Measurements from ENCODE around the gene SUN1. TPM values are rescaled to one million over a fixed set of nuclear protein-coding genes. Genes with fewer than 3 reads are reported as not detected.

Gene SUN1
- total and polyA plus RNA-seq, 7 experiments from 2014 or later, result 39.4 to 254 (median 97.2) TPM

DNA sequence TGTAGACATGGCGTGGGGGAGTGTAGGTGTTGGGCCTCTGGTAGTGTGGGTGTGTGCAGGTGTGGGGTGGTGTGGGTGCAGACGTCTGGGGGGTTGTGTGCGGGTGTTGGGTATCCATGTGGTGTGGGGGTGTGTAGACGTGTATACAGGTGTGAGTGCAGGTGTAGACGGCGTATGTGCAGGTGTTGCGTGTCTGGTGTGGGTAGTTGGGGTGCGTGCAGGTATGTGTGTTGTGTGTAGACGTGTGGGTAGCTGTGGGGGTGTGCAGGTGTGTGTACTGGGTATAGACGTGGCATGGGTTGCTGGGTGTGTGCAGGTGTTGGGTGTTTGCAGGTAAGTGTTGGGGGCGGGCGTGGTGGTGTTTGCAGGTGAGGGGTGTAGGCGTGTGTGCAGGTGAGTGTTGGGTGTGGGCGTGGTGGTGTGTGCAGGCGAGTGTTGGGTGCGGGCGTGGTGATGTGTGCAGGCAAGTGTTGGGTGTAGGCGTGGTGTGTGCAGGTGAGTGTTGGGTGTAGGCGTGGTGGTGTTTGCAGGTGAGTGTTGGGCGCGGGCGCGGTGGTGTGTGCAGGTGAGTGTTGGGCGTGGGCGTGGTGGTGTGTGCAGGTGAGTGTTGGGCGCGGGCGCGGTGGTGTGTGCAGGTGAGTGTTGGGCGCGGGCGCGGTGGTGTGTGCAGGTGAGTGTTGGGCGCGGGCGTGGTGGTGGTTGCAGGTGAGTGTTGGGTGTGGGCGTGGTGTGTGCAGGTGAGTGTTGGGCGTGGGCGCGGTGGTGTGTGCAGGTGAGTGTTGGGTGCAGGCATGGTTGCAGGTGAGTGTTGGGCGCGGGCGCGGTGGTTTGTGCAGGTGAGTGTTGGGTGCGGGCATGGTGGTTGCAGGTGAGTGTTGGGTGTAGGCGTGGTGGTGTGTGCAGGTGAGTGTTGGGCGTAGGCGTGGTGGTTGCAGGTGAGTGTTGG is 60.6 kb downstream of the SUN1 start:
- DNase-seq (no peak), ATAC-seq (peak; percentile 2)
- Mint-ChIP-seq H3K36me3 (peaks cover 5 to 48% (median 22%) of the 10 kb centered on the region in 5 donors), H3K9me3 (peaks cover 0 to 1% (median 0%) of the 10 kb centered on the region in 11 donors), H3K27ac (peak overlapping the region in 3 of 9 donors; percentile 1 to 33 (median 6)), H3K4me3 (no peak overlapping the region), H3K27me3 (no peaks in the 10 kb centered on the region), H3K4me1 (peaks cover 0 to 12% (median under 1%) of the 10 kb centered on the region in 7 donors)
- POLR2A ChIA-PET, result no interaction called here
- Histone ChIP-seq H3K36me3 (ENCODE audit: control insufficient read depth in 2 of 3, insufficient read depth in 3 of 3, low read length in 3 of 3) (peaks cover 0 to 90% (median 16%) of the 10 kb centered on the region in 3 experiments), H3K4me3 (ENCODE audit: low read length) (no peak overlapping the region), H3K9me3 (ENCODE audit: control insufficient read depth in 2 of 3, low read length in 3 of 3) (no peaks in the 10 kb centered on the region), H3K4me1 (ENCODE audit: control insufficient read depth in 2 of 2, insufficient read depth in 2 of 2, low read length in 2 of 2) (no peaks in the 10 kb centered on the region), H3K27me3 (ENCODE audit: control insufficient read depth in 2 of 2, insufficient read depth in 2 of 2, low read length in 2 of 2) (no peaks in the 10 kb centered on the region), H3K27ac (ENCODE audit: low read depth, low read length) (no peak overlapping the region)
- CTCF ChIA-PET, result no interaction called here
- intact Hi-C loops (cut with micrococcal nuclease), result no loop called here

DNA sequence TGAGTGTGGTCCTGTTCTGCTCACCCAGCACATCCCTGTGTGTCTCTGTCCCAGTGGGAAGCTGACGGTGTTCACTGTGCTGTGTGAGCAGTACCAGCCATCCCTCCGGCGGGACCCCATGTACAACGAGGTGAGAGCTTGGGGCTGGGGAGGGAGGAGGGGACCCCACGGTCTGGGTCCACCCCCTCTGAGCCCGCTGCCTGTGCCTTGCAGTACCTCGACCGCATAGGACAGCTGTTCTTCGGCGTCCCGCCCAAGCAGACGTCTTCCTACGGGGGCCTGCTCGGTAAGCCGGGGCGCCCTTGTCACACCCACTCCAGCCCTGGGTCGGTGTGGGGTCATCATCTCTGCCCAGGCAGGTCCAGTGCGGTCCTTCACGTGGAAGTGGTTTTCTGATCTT is 61.4 kb downstream of the SUN1 start:
- Mint-ChIP-seq H3K4me1 (peaks cover 0 to 11% (median 0%) of the 10 kb centered on the region in 7 donors), H3K27ac (no peak overlapping the region), H3K4me3 (no peak overlapping the region), H3K27me3 (no peaks in the 10 kb centered on the region), H3K9me3 (peaks cover 0 to 1% (median 0%) of the 10 kb centered on the region in 11 donors), H3K36me3 (peaks cover 5 to 46% (median 22%) of the 10 kb centered on the region in 5 donors)
- H3K9me3 ChIP-seq (ENCODE audit: control insufficient read depth in 2 of 3, low read length in 3 of 3), result no peaks in the 10 kb centered on the region
- H3K36me3 ChIP-seq (ENCODE audit: control insufficient read depth in 2 of 3, insufficient read depth in 3 of 3, low read length in 3 of 3), result peaks cover 0 to 90% (median 11%) of the 10 kb centered on the region in 3 experiments
- POLR2A ChIA-PET, result no interaction called here
- no peaks in the 10 kb centered on the region for H3K4me1 ChIP-seq (ENCODE audit: control insufficient read depth in 2 of 2, insufficient read depth in 2 of 2, low read length in 2 of 2)
- no peak for DNase-seq
- ATAC-seq, result no peak
- CTCF ChIA-PET, result no interaction called here
- intact Hi-C loops (cut with micrococcal nuclease), result no loop called here
- no peaks in the 10 kb centered on the region for H3K27me3 ChIP-seq (ENCODE audit: control insufficient read depth in 2 of 2, insufficient read depth in 2 of 2, low read length in 2 of 2)
- no peak overlapping the region for H3K4me3 ChIP-seq (ENCODE audit: low read length)
- H3K27ac ChIP-seq (ENCODE audit: low read depth, low read length), result no peak overlapping the region

DNA sequence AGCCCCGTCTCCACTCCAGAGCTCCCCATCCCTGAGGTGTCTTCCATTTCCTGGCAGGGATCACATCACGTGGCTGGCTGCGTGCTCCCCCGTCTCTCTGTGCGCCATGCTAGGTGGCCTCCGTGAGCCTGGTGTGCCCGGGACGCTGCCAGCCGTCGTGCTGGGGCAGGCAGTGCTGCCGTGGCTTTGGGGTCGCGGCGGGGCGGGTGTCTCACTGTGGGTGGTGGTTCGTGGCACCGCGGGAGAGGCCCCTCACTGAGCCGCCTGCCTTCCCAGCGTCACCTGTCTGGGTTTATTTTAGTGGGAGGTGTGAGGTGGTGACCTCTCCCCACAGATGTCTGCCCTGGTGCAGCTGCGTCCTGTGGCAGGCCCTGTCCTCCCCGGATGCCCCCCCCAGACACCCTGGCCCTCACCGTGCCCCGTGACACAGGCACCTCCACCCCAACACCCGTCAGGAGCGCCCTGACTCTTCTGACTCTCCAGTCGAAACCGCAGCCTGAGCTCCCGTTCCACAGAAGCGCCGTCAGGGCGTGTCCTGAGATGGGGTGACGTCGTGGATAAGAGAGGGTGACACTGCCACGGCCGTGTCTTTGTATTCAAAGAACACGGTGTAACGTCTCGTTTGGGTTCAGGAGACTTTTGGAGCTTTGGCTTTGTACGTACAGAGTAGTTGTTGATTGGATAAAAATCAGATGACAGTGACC is 62.0 kb downstream of the SUN1 start:
- no peaks in the 10 kb centered on the region for H3K4me1 ChIP-seq (ENCODE audit: control insufficient read depth in 2 of 2, insufficient read depth in 2 of 2, low read length in 2 of 2)
- Mint-ChIP-seq H3K27me3 (no peaks in the 10 kb centered on the region), H3K36me3 (peaks cover 5 to 44% (median 21%) of the 10 kb centered on the region in 5 donors), H3K27ac (no peak overlapping the region), H3K4me1 (peaks cover 0 to 8% (median 0%) of the 10 kb centered on the region in 7 donors), H3K4me3 (no peak overlapping the region), H3K9me3 (peaks cover 0 to 3% (median 0%) of the 10 kb centered on the region in 11 donors)
- ChIA-PET CTCF (interaction anchor here (0.8 kb wide), 1 partner anchor 11 kb away, joined by 3 read pairs; no protein-coding TSS in a partner anchor), POLR2A (interaction anchor here (0.5 kb wide), 1 partner anchor 222 kb away, joined by 3 read pairs; no protein-coding TSS in a partner anchor)
- no peak overlapping the region for H3K27ac ChIP-seq (ENCODE audit: low read depth, low read length)
- peak; percentile 9 for ATAC-seq
- intact Hi-C loops (cut with micrococcal nuclease), result no loop called here
- H3K27me3 ChIP-seq (ENCODE audit: control insufficient read depth in 2 of 2, insufficient read depth in 2 of 2, low read length in 2 of 2), result no peaks in the 10 kb centered on the region
- no peak for DNase-seq
- no peak overlapping the region for H3K4me3 ChIP-seq (ENCODE audit: low read length)
- H3K9me3 ChIP-seq (ENCODE audit: control insufficient read depth in 2 of 3, low read length in 3 of 3), result no peaks in the 10 kb centered on the region
- peaks cover 0 to 89% (median 11%) of the 10 kb centered on the region in 3 experiments for H3K36me3 ChIP-seq (ENCODE audit: control insufficient read depth in 2 of 3, insufficient read depth in 3 of 3, low read length in 3 of 3)

DNA sequence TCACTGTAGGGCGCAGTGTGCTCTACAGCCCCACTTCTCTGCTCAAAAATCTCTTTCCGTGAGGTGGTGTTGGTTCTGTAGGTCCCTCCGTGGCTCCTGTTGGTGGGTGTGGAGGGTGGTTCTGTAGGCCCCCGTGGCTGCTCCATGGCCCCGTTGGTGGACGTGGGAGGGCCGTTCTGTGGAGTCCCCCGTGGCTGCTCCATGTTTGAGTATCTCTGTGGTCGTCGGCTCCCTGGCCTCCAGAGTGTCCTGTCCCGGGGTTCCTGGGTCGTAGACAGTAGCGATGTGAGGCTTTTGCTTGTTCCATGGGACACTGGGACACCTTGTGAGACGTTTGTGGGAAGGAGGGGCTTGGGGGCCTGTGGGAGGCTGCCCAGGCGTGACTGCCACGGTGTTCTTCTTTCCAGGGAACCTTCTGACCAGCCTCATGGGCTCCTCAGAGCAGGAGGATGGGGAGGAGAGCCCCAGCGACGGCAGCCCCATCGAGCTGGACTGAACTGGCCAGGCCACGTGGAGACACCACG is 62.7 kb downstream of the SUN1 start:
- no peak overlapping the region for H3K4me3 Mint-ChIP-seq
- POLR2A ChIA-PET, result no interaction called here
- no peaks in the 10 kb centered on the region for H3K4me1 ChIP-seq (ENCODE audit: control insufficient read depth in 2 of 2, insufficient read depth in 2 of 2, low read length in 2 of 2)
- peaks cover 0 to 3% (median 0%) of the 10 kb centered on the region in 11 donors for H3K9me3 Mint-ChIP-seq
- H3K27ac Mint-ChIP-seq, result no peak overlapping the region
- no peak overlapping the region for H3K4me3 ChIP-seq (ENCODE audit: low read length)
- peaks cover 0 to 8% (median 0%) of the 10 kb centered on the region in 7 donors for H3K4me1 Mint-ChIP-seq
- no peaks in the 10 kb centered on the region for H3K27me3 ChIP-seq (ENCODE audit: control insufficient read depth in 2 of 2, insufficient read depth in 2 of 2, low read length in 2 of 2)
- no peak for DNase-seq
- intact Hi-C loops (cut with micrococcal nuclease), result no loop called here
- H3K36me3 Mint-ChIP-seq, result peaks cover 5 to 44% (median 21%) of the 10 kb centered on the region in 5 donors
- ATAC-seq, result no peak
- no peak overlapping the region for H3K27ac ChIP-seq (ENCODE audit: low read depth, low read length)
- no peaks in the 10 kb centered on the region for H3K9me3 ChIP-seq (ENCODE audit: control insufficient read depth in 2 of 3, low read length in 3 of 3)
- CTCF ChIA-PET, result interaction anchor here (0.8 kb wide), 1 partner anchor 11 kb away, joined by 3 read pairs; no protein-coding TSS in a partner anchor
- peaks cover 0 to 93% (median 11%) of the 10 kb centered on the region in 3 experiments for H3K36me3 ChIP-seq (ENCODE audit: control insufficient read depth in 2 of 3, insufficient read depth in 3 of 3, low read length in 3 of 3)
- H3K27me3 Mint-ChIP-seq, result no peaks in the 10 kb centered on the region

DNA sequence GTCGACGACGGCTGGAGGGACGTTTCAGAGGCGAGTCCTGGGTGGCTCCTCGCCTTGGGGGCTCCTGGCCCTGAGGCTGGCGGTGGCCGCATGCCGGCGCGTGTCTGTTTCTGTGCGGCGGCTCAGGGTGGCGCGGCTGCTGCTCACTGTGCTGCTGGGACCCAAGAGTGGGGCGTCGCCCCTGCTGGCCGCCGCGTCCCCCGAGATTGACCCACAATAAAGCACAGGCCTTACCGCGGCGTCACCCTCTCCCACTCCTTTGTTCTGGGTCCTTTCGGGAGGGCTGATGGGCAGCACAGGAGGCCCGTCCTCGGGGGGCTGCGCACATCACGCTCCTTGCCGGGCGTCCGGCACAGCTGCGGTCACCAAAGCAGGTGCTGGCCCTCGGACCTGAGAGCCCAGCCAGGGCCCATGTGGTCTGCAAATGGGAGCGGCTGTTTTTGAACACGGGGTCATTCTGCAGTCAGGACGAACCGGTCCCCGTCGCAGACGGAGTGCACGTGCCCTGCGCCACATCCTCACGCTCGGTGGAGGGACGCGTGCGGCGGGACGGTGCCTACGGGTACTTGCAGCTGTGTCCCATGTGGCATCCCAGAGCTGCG is 63.3 kb downstream of the SUN1 start:
- DNase-seq (no peak), ATAC-seq (no peak)
- no peak overlapping the region for H3K4me3 Mint-ChIP-seq
- intact Hi-C loops (cut with micrococcal nuclease), result no loop called here
- peaks cover 5 to 42% (median 21%) of the 10 kb centered on the region in 5 donors for H3K36me3 Mint-ChIP-seq
- H3K27me3 ChIP-seq (ENCODE audit: control insufficient read depth in 2 of 2, insufficient read depth in 2 of 2, low read length in 2 of 2), result no peaks in the 10 kb centered on the region
- H3K9me3 ChIP-seq (ENCODE audit: control insufficient read depth in 2 of 3, low read length in 3 of 3), result no peaks in the 10 kb centered on the region
- no peaks in the 10 kb centered on the region for H3K27me3 Mint-ChIP-seq
- H3K27ac Mint-ChIP-seq, result no peak overlapping the region
- peaks cover 0 to 90% (median 11%) of the 10 kb centered on the region in 3 experiments for H3K36me3 ChIP-seq (ENCODE audit: control insufficient read depth in 2 of 3, insufficient read depth in 3 of 3, low read length in 3 of 3)
- peaks cover 0 to 3% (median 0%) of the 10 kb centered on the region in 11 donors for H3K9me3 Mint-ChIP-seq
- no peak overlapping the region for H3K4me3 ChIP-seq (ENCODE audit: low read length)
- no peaks in the 10 kb centered on the region for H3K4me1 ChIP-seq (ENCODE audit: control insufficient read depth in 2 of 2, insufficient read depth in 2 of 2, low read length in 2 of 2)
- POLR2A ChIA-PET, result interaction anchor here (0.7 kb wide), 1 partner anchor 37 kb away, joined by 3 read pairs; no protein-coding TSS in a partner anchor
- CTCF ChIA-PET, result no interaction called here
- H3K27ac ChIP-seq (ENCODE audit: low read depth, low read length), result no peak overlapping the region
- H3K4me1 Mint-ChIP-seq, result peaks cover 0 to 8% (median 0%) of the 10 kb centered on the region in 7 donors

Data from naive thymus-derived CD4-positive, alpha-beta T cell (primary cell).